GM18502 (cell line): ENCODE measurements around the gene MRPL21.
"Not testable (repeated sequence)": the region's sequence is repeated elsewhere in the genome, so short reads cannot be mapped to it uniquely, and the experiment has no call there.

Experiments
- ATAC-seq: cut with Tn5 transposase; IDR thresholded peaks from one replicate; pipeline ENCODE4 v1.9.1; 2021; ENCODE audit warnings: mild to moderate bottlenecking; ENCODE audit not compliant: unreplicated experiment, poor library complexity

The MRPL21 gene

GRCh38 chr11:68880851-68881250 is 22.8 kb downstream of the MRPL21 start:
- ATAC-seq, result no peak

DNA sequence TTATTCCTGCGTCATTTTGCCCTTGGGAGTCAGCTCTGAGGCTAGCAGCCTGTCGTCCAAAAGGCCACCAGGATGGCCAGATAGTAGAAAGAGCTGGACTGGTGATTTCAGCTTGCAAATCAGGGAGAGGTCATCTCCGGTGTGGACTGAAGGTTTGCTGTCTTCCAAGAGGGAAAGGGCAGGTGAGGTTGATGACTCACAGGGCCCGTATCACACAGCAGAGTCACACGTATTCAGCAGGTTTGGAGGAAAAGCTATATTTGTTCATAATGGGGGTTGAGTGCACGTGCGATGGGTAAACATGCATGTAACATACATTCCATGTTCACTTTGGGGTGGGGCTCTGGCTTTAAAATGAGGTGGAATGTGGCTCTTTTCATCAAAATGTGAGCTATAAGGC is 25.6 kb downstream of the MRPL21 start:
- ATAC-seq, result no peak

DNA sequence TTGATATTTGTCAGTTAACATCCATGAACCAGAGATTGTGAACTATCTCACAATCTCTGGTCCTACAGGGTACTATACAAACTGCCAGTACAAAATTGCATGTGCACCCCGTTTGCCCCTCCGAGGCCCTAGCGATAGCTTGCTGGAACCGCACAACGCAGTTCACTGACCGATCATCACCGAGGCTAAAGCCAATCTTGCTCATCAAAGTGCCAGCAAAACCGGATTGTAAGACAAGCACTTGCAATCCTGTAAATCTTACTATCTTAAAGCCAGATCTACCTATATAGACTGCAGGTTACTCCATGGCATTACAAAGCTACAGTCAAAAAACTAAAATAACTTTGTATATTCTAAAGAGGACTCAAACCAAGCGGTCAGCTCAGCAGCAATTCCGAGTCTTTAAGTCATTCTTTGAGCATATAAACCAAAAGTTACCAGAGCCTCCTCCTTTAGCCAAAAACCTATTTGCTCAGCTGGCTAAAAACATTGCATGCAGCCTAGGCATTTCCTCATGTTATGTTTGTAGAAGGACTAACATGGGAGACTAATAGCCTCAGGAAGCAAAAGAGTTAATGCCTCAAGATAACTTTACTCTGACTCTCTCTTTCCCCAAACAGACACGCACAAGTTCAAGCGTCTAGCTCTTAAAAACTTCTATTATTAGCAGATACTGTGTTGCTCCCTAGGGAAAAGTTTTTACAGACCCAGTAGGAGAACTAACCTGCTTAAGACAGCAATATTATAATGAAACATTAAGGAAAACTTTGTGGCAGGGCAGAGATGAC is 31.2 kb downstream of the MRPL21 start:
- no peak for ATAC-seq

DNA sequence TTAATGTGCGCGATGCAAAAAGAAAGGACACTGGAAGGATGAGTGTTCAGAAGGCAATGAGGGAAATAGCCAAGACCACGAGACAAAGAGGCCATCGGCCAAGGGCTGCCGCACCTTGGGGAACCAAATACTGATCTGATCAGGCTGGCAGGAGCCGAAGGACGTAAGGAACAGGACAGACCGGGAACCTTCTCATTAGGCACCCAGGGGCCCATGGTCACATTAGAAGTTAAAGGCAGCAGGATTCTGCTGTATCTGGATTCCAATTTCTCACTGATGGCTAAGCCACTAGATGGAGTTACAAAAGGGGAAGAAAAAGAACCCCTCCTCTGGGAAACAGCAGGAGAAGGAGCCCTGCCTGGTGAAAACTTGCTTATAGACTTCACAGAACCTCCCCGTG is 33.2 kb downstream of the MRPL21 start:
- ATAC-seq, result no peak

GRCh38 chr11:68868221-68868835 is 35.3 kb downstream of the MRPL21 start:
- no peak for ATAC-seq

GRCh38 chr11:68867066-68867465 is 36.6 kb downstream of the MRPL21 start:
- ATAC-seq, result no peak

DNA sequence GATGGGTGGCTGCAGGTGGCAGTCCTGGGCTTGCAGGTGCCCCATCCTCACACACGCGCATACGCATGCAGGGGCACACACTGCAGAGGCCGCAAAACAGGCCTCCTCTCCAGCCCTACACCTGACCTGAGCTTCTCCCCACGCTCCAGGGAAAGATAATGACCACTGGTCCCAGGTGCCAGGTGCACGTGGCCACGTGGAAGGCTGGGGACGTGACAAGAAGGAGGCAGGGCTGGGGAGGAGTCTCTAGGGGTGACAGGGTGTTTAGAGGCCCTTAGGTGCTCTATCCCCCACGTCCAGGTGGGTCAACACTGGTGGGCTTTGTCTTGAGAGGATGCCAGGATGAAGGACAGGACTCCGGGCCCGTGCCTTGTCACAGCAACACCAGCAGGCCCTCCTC is 38.4 kb downstream of the MRPL21 start:
- no peak for ATAC-seq

DNA sequence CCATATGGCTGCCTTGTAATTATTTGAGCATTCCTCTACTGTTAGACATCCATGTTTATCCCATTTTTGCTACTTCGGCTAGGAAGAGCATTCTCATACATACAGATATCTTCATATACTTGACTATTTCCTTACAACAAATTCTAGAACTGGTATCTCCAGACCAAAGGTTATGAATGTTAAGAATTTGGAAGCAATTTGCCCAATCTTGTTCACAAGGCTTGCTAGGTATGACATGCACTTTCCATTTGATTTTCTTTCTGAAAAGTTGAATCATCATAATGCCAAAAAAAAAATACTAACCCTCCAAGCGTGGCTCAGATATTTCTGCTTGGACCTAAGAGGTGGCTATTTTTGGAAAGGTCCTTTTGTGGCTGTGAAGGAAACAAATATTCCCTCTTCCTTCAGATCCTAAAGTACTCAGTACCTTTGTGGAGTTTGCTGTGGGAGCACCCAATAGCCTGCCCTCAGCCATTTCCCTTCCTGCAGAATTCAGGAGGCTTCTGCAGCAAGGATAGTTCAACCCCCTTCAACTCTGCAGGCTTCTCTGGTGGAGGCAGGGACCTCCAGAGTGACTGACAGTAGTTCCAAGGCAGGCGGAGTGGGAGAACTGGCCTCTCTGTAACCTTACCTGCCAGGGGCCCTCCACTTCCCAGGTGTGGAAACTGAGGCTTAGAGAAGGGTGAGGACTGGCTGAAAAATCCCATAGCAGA is 39.9 kb downstream of the MRPL21 start:
- no peak for ATAC-seq

- no peak for ATAC-seq
These were observed 41.2 kb downstream of the MRPL21 start for GRCh38 chr11:68862421-68862820.

DNA sequence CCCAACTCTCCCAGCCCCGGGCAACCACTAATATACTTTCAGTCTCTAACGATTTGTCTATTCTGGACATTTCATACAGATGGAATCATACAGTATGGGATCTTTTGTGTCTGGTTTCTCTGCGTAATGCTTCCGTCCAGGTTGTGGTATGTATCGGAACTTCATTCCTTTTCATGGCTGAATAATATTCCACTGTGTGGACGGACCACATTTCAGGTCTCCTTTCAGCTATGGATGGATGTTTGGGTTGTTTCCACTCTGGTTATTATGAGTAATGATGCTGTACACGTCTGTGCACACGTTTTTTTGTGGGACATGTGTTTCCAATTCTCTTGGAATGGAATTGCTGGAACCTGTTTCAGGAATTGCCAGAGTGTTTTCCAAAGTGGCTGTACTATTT is 44.5 kb downstream of the MRPL21 start:
- no peak for ATAC-seq

- ATAC-seq, result no peak
These were observed 46.5 kb downstream of the MRPL21 start for GRCh38 chr11:68857037-68857586.

- ATAC-seq, result not testable (repeated sequence)
These were observed 47.1 kb downstream of the MRPL21 start for GRCh38 chr11:68856425-68857030.

DNA sequence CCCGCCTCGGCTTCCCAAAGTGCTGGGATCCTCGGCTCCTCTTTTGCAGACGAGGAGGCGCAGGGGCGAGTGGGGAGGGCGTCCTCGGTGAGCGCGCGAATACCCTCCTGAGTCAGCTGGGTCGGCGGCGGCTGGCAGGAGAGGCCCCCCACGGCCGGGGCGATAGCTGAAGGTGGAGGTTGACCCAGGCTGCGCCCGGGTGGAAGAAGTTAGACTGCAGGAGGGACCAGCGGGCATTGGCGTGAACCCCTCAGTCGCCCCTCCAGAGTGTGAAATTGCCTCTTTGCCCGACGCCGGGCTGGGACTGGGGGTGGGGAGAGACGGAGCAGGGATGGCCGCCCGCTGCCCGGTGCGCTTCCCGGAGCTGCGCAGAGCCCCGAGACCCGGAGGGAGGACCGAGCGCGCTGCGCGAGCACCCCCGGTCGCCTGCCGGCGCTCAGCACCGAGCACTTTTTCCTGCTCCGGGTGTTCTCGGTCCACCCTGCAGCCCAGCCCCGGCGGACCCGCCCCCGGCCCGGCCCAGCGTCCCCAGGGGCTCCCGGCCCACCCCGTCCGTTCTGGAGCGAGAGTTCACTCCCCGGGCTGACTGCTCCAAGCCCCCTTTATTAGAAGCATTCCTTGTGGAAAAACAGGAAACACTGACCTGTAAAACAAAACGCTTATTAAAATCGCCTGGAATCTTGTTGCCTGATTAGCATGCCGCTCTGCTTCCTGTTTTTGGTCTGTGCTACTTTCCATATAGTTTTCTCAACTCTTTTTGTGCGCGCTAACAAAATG is 48.2 kb downstream of the MRPL21 start:
- no peak for ATAC-seq

DNA sequence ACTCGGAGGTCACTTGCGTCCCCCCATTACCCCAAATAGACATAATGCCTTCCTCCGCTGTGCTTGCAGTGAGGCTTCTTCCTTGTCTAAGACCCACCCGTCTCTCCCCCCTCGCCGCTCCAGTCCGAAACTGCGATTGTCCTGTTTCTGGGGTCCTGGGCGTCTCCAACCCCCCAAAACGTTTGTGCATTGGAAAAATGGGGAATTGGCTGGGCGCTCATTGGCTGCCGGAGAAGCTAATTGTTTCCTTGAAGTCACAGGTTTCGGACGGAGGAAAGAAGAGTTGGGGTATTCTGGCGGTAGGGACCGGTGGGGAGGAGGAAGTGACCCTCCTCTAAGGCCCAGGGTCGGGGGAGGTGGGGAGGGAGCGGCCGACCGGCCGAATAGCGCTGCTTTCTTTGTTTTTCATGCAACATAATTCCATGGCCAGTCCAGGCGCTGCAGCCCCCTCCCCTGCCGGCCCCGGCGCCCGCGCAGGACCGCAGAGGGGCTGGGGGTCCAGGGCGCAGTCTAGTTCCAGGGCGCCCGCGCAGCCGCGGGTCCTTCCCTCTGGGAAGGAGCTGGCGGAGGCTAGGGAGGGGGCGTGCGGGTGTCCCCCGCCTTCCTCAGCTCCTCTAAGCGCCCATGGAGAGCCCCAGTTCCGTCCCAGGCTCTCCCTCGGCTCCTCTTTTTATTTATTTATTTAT is 49.2 kb downstream of the MRPL21 start:
- ATAC-seq, result no peak

DNA sequence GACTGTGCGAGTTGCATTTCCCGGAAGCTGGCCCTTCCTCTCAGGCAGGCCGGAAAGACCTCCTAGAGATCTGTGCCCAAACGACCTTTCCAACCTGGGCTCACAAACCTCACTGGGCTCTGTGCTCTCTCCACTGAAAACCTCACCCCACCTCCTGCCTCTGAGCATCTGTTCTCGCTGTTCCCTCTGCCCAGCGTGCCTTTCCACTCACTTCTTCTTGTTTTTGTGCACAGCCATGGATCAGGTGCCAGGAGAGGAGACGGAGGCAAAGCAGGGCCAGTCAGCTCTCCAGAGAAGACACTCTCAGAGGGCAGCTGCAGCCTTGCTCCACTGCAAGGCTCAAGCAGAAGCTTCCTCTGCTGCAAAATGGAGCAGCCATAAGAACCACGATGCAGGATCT is 51.0 kb downstream of the MRPL21 start:
- ATAC-seq, result no peak

DNA sequence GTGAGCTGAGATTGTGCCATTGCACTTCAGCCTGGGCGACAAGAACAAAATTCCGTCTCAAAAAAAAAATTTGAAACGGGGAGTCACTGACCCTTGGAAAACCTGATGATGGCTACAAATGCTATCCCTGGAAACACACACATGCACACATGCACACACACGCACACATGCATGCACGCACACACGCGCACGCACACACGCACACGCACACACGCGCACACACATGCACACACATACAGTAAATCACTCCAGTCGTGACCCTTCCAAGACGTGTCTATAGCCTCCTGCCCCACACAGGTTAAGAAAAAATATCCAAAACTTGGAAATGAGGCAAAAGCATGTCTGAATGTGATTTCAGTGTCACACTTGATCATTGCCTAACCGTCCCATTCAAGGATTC is 55.2 kb downstream of the MRPL21 start:
- no peak for ATAC-seq

- ATAC-seq, result no peak
These were observed 56.2 kb downstream of the MRPL21 start for GRCh38 chr11:68847395-68847794.

DNA sequence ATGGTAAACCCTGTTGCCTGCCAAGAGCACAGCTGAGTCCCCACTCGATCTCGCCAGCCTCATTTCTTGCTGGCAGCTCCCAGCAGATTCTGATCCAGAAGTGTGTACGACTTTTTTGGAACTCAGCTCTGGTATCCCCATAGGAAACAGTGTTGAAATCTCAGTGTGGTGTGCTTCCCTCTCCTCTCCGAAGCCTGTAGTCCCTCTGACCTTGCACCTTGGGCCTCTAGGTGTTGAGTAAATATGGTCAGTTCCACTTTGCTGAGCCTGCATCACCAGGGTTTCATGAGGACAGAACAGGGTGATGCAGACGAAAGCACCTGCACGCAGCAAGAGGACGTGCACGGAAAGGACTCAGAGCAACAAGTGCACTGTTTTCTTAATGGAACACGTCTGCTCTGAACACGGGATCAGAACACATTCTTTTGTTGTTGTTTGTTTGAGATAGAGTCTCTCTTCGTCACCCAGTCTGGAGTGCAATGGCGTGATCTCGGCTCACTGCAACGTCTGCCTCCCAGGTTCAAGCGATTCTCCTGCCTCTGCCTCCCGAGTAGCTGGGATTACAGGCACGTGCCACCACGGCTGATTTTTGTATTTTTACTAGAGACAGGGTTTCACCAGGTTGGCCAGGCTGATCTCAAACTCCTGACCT is 58.2 kb downstream of the MRPL21 start:
- no peak for ATAC-seq

DNA sequence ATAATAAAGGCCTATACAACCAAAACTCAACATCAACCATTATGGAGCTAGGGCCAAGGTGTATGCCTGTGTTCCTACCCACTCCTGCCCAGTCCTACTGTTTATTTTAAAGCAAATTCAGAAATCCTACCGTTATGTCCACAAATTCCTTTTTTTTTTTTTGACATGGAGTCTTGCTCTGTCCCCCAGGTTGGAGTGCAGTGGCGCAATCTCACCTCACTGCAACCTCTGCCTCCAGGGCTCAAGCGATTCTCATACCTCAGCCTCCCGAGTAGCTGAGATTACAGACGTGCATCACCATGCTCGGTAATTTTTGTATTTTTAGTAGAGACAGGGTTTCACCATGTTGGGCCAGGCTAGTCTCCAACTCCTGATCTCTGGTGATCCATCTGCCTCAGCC is 58.8 kb downstream of the MRPL21 start:
- no peak for ATAC-seq
